Heart left ventricle (tissue), 16 donors: Measurements from ENCODE around the gene KANSL1. TPM values are rescaled to one million over a fixed set of nuclear protein-coding genes. Genes with fewer than 3 reads are reported as not detected.

ENCODE experiments used
- ATAC-seq, 4 donors: fragments of 200-7000 bp; cut with Tn5 transposase; one replicate each; pipeline ENCODE4 v1.9.1; 2020 to 2022; ENCODE audit warnings: moderate library complexity in 4 of 4, mild to moderate bottlenecking in 3 of 4, moderate number of reproducible peaks in 1 of 4
- DNase-seq, 5 donors: peaks; one replicate each; pipeline ENCODE4 v3.0.0-alpha.2; 2020
- H3K27ac ChIP-seq, 12 donors: fragments of 200-600 bp; sonication (generic) in 4 of 12; one replicate each; pipeline versions ENCODE4 v1.5.0 to v1.8.0; 2016 to 2022; ENCODE audit warnings: mild to moderate bottlenecking in 2 of 12
- H3K27me3 ChIP-seq, 9 donors: fragments of 200-600 bp; sonication (generic) in 2 of 9; one replicate each; pipeline versions ENCODE4 v1.5.1 to v1.8.0; 2016 to 2022; ENCODE audit warnings: mild to moderate bottlenecking in 3 of 9
- H3K36me3 ChIP-seq, 9 donors: fragments of 200-600 bp; sonication (generic) in 2 of 9; one replicate each; pipeline versions ENCODE4 v1.5.0 to v1.8.0; 2018 to 2022; ENCODE audit warnings: mild to moderate bottlenecking in 2 of 9
- H3K4me1 ChIP-seq, 12 donors: fragments of 200-600 bp; sonication (generic) in 4 of 12; one replicate each; pipeline versions ENCODE4 v1.5.0 to v1.8.0; 2016 to 2022; ENCODE audit warnings: mild to moderate bottlenecking in 3 of 12
- H3K4me3 ChIP-seq, 12 donors: fragments of 200-600 bp; sonication (generic) in 4 of 12; one replicate each; pipeline versions ENCODE4 v1.5.0 to v1.8.0; 2017 to 2022; ENCODE audit warnings: mild to moderate bottlenecking in 9 of 12, moderate library complexity in 4 of 12
- H3K9me3 ChIP-seq, 12 donors: fragments of 200-600 bp; sonication (generic) in 4 of 12; one replicate each; pipeline versions ENCODE4 v1.5.0 to v1.8.0; 2016 to 2022; ENCODE audit warnings: mild to moderate bottlenecking in 1 of 12
- CTCF ChIP-seq, 12 donors: fragments of 200-600 bp; sonication (generic) in 4 of 12; IDR thresholded peaks; one replicate each; pipeline versions ENCODE4 v1.5.0 to v1.8.0; 2018 to 2022; ENCODE audit warnings: antibody characterized with exemption in 12 of 12, mild to moderate bottlenecking in 5 of 12
- POLR2A ChIP-seq, 2 donors: fragments of 450-650 bp; IDR thresholded peaks; one replicate each; pipeline ENCODE4 v1.6.1; 2017; ENCODE audit warnings: antibody characterized with exemption in 2 of 2, mild to moderate bottlenecking in 2 of 2, moderate library complexity in 2 of 2
- WGBS, 4 donors: extraction: QIAGEN DNeasy Blood & Tissue Kit in 2 of 4; methylation state at CpG; one replicate each; pipeline versions ENCODE4 v1.1.5 to v1.1.7; 2013 to 2018; 5-methylcytosine and 5-hydroxymethylcytosine counted together
- intact Hi-C, 10 donors: fragments of 100-400 bp; cut with DNase I; formaldehyde crosslinking; loops; one replicate each; pipeline versions ENCODE4 v1.11.1 to v1.14.2; 2022
- polyA plus RNA-seq, 2 donors: library from polyadenylated mRNA; stranded (reverse); fragments of 200-250 nt; gene quantifications; one replicate each; pipeline ENCODE4 v1.2.3, GENCODE V29; 2013
- total RNA-seq, 9 donors: library from RNA; depleted of rRNA in 2 of 9; stranded (reverse); fragments of >200 nt in 2 of 9; fragmentation: NEBNext Ultra II Directional in 3 of 9; extraction: Animal tissue kit (Norgen Biotek cat#: 25700) in 3 of 9; gene quantifications; one replicate each; pipeline versions ENCODE4 v1.1.0 to v1.2.4, GENCODE V29; 2016 to 2023
- donor health status: ischemic (EF 13 %, LVEDD 7.1; RV severe dilation, severe dysfunction).
- donor health status: healthy with polysubstance abuse.
- donor health status: DM: no; HTN: yes; CAD: no.
- donor health status: DM: no; HTN: no; CAD: no.
- donor health status: ischemic (EF 25% LVEDD 6.9; RV normal size, moderate dysfunction).
- donor health status: ischemic (EF 25% LVEDD 5.7; RV mildly dilated, moderate dysfunction).
- donor health status: healthy.
- donor health status: DM: yes; HTN: yes; CAD: no.
- donor health status: ischemic (EF 35%, LVEDD 5.7; RV mildly dilated, moderate dysfunction).
- donor health status: nonischemic (EF 11% LVEDD 7.7; RV severe dilation, severe dysfunction).
- donor health status: DM: yes; HTN: yes; CAD: no.
- donor health status: PGD.
- donor health status: ischemic (EF 29% LVEDD 5.4; RV normal size, mild dysfunction).
- donor health status: nonischemic (EF 23%, LVEDD 6.1; RV moderate dilation, normal function).

KANSL1 gene
- total and polyA plus RNA-seq, 11 donors, result 13.7 to 57.2 (median 28.9) TPM

GRCh38 chr17:45992175-45992574, 201.1 kb downstream of the KANSL1 start:
- H3K4me1 ChIP-seq, result no peaks in the 10 kb centered on the region
- H3K27ac ChIP-seq, result no peak overlapping the region
- H3K4me3 ChIP-seq, result no peak overlapping the region
- no peak for DNase-seq
- 58 to 71% (median 65%) methylated on average over 4 to 6 of the region's 6 CpGs for WGBS, 4 donors
- ATAC-seq, result no peak
- no peaks in the 10 kb centered on the region for H3K36me3 ChIP-seq
- TF ChIP-seq CTCF (IDR thresholded peaks at IDR 0.05) (no peak), POLR2A (IDR thresholded peaks at IDR 0.05) (no peak)
- intact Hi-C loops, result no loop called here
- H3K27me3 ChIP-seq, result no peaks in the 10 kb centered on the region
- H3K9me3 ChIP-seq, result no peaks in the 10 kb centered on the region

GRCh38 chr17:45991341-45991740, 201.9 kb downstream of the KANSL1 start:
- peak in 1 of 5 donors; percentile 4 for DNase-seq
- no peak overlapping the region for H3K4me3 ChIP-seq
- H3K36me3 ChIP-seq, result no peaks in the 10 kb centered on the region
- no peak for ATAC-seq
- no peaks in the 10 kb centered on the region for H3K27me3 ChIP-seq
- no peaks in the 10 kb centered on the region for H3K4me1 ChIP-seq
- 82 to 89% (median 84%) methylated on average over 6 to 10 of the region's 10 CpGs for WGBS, 4 donors
- TF ChIP-seq POLR2A (IDR thresholded peaks at IDR 0.05) (no peak), CTCF (IDR thresholded peaks at IDR 0.05) (no peak)
- H3K27ac ChIP-seq, result no peak overlapping the region
- intact Hi-C loops, result no loop called here
- H3K9me3 ChIP-seq, result no peaks in the 10 kb centered on the region

GRCh38 chr17:45990886-45991285, 202.3 kb downstream of the KANSL1 start:
- no peaks in the 10 kb centered on the region for H3K4me1 ChIP-seq
- DNase-seq (peak in 1 of 5 donors; percentile 5), ATAC-seq (no peak)
- TF ChIP-seq POLR2A (IDR thresholded peaks at IDR 0.05) (no peak), CTCF (IDR thresholded peaks at IDR 0.05) (no peak)
- no peaks in the 10 kb centered on the region for H3K9me3 ChIP-seq
- H3K27me3 ChIP-seq, result no peaks in the 10 kb centered on the region
- intact Hi-C loops, result no loop called here
- no peak overlapping the region for H3K27ac ChIP-seq
- WGBS, 4 donors, result 82 to 93% (median 87%) methylated on average over 6 of the region's 6 CpGs
- no peak overlapping the region for H3K4me3 ChIP-seq
- H3K36me3 ChIP-seq, result no peaks in the 10 kb centered on the region

- Histone ChIP-seq H3K9me3 (no peaks in the 10 kb centered on the region), H3K4me1 (no peaks in the 10 kb centered on the region), H3K27me3 (no peaks in the 10 kb centered on the region), H3K4me3 (no peak overlapping the region), H3K27ac (no peak overlapping the region), H3K36me3 (no peaks in the 10 kb centered on the region)
- intact Hi-C loops, result no loop called here
- ATAC-seq, result no peak
- no peak for TF ChIP-seq POLR2A (IDR thresholded peaks at IDR 0.05)
- TF ChIP-seq CTCF (IDR thresholded peaks at IDR 0.05), result no peak
- DNase-seq, result no peak
- 72 to 75% (median 74%) methylated on average over 3 of the region's 3 CpGs for WGBS, 4 donors
Observed at GRCh38 chr17:45989759-45990158, 203.5 kb downstream of the KANSL1 start.
